ENCODE results near the gene MSH2.

DNA sequence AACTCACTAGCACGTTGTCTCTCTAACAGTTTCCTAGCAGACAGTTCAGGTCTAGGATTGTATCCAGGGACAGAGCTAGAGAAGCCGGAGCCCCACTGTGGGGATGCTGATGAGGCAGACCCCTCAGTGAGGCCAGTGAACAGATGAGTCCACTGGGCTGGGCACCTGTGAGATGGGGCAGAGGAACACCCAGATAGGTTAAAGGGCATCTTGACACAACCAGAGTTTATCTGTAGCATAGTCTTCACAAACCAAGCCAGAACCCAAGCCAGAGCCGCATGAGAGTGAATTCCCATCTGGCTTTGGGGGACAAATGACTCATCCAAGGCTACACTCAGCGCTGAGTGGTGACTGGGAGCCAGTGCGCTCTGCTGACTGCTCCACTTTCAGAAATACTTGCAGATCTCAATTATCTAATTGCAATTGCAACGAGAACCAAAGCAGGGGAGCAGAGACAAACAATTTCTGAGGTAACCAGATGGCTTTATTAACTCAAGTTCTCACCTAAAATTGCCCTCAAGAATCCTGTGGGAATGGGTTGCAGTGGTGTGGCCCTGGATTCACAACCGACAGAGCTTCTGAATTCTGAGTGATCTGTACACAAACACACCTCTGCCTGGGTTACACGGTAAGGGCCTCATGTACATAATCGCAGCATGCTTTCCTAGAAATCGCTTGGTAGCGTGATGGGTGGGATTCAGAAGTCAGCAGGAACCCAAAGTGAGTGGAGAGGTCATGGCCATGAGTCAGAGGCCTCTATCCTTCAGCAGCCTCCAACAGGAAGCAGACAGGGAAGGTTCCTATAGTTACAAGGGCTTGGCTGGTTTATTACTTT lies 48.7 kb upstream of the MSH2 start:
- TF ChIP-seq, protein P1, sequence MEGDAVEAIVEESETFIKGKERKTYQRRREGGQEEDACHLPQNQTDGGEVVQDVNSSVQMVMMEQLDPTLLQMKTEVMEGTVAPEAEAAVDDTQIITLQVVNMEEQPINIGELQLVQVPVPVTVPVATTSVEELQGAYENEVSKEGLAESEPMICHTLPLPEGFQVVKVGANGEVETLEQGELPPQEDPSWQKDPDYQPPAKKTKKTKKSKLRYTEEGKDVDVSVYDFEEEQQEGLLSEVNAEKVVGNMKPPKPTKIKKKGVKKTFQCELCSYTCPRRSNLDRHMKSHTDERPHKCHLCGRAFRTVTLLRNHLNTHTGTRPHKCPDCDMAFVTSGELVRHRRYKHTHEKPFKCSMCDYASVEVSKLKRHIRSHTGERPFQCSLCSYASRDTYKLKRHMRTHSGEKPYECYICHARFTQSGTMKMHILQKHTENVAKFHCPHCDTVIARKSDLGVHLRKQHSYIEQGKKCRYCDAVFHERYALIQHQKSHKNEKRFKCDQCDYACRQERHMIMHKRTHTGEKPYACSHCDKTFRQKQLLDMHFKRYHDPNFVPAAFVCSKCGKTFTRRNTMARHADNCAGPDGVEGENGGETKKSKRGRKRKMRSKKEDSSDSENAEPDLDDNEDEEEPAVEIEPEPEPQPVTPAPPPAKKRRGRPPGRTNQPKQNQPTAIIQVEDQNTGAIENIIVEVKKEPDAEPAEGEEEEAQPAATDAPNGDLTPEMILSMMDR (IDR thresholded peaks at IDR 0.05): no peak
- TF ChIP-seq POLR2A (IDR thresholded peaks at IDR 0.05) (no peak), POLR2AphosphoS5 (IDR thresholded peaks at IDR 0.05) (no peak)

Data from gastroesophageal sphincter (tissue), 3 donors.